DMS153 treated with DMSO at 0.1 percent for 48 hours (cell line): ENCODE results near the gene COP1.

Source experiments
- DNase-seq: peaks from one replicate; lab custom pipeline; 2025; ENCODE audit not compliant: unreplicated experiment; lab: John Stamatoyannopoulos, UW

The COP1 gene

GRCh38 chr1:176201568-176201967 is 5.5 kb downstream of the COP1 start:
- DNase-seq = no peak

- no peak for DNase-seq
Observed at GRCh38 chr1:176199707-176200106, 7.4 kb downstream of the COP1 start.

GRCh38 chr1:176198413-176198812 is 8.7 kb downstream of the COP1 start:
- DNase-seq = no peak

GRCh38 chr1:176196728-176197127 is 10.4 kb downstream of the COP1 start:
- DNase-seq = no peak

- no peak for DNase-seq
Observed at GRCh38 chr1:176195547-176195946, 11.5 kb downstream of the COP1 start.

GRCh38 chr1:176193663-176194062 is 13.4 kb downstream of the COP1 start:
- DNase-seq = no peak

- no peak for DNase-seq
Observed at GRCh38 chr1:176193023-176193422, 14.1 kb downstream of the COP1 start.

GRCh38 chr1:176188604-176189003 is 18.5 kb downstream of the COP1 start:
- DNase-seq = no peak

GRCh38 chr1:176187001-176187400 is 20.1 kb downstream of the COP1 start:
- DNase-seq = no peak

GRCh38 chr1:176183618-176184017 is 23.5 kb downstream of the COP1 start:
- no peak for DNase-seq

- DNase-seq = no peak
Observed at GRCh38 chr1:176178316-176178715, 28.8 kb downstream of the COP1 start.

- DNase-seq = no peak
Observed at GRCh38 chr1:176177764-176178163, 29.3 kb downstream of the COP1 start.

- no peak for DNase-seq
Observed at GRCh38 chr1:176174108-176174507, 33.0 kb downstream of the COP1 start.

- no peak for DNase-seq
Observed at GRCh38 chr1:176172215-176172614, 34.9 kb downstream of the COP1 start.

- no peak for DNase-seq
Observed at GRCh38 chr1:176167210-176167609, 39.9 kb downstream of the COP1 start.

- DNase-seq = no peak
Observed at GRCh38 chr1:176165573-176165972, 41.5 kb downstream of the COP1 start.

- DNase-seq = no peak
Observed at GRCh38 chr1:176164014-176164678, 42.9 kb downstream of the COP1 start.

- DNase-seq = no peak
Observed at GRCh38 chr1:176159993-176160392, 47.1 kb downstream of the COP1 start.

- DNase-seq = no peak
Observed at GRCh38 chr1:176157995-176158394, 49.1 kb downstream of the COP1 start.

GRCh38 chr1:176149939-176150807 is 56.9 kb downstream of the COP1 start:
- no peak for DNase-seq

- DNase-seq = no peak
Observed at GRCh38 chr1:176144526-176144925, 62.6 kb downstream of the COP1 start.

- DNase-seq = no peak
Observed at GRCh38 chr1:176142973-176143372, 64.1 kb downstream of the COP1 start.
